PFSK-1 (cell line): ENCODE data around the gene PNMA6E.

ENCODE experiments used
- FOXP2 ChIP-seq: optimal IDR thresholded peaks from 2 replicates; pipeline ENCODE3; 2011; ENCODE audit warnings: borderline replicate concordance, control low read depth, inconsistent platforms; ENCODE audit not compliant: insufficient read depth; ENCODE audit errors: extremely low read length, extremely low read depth
- POLR2AphosphoS5 ChIP-seq: IDR thresholded peaks from 2 replicates; pipeline ENCODE4 v1.6.1; 2012; ENCODE audit warnings: low read depth, mild to moderate bottlenecking, control low read depth, low read length, moderate library complexity
- REST ChIP-seq, 2 experiments: IDR thresholded peaks; 2 replicates each; pipeline versions ENCODE4 v1.6.1 to v1.8.0; 2011 to 2012; ENCODE audit warnings: low read depth in 2 of 2, low read length in 2 of 2, control low read depth in 1 of 2, inconsistent platforms in 1 of 2, mild to moderate bottlenecking in 1 of 2, moderate library complexity in 1 of 2; ENCODE audit not compliant: insufficient read depth in 1 of 2
- SIN3A ChIP-seq: IDR thresholded peaks from 2 replicates; pipeline ENCODE4 v1.6.1; 2012; ENCODE audit warnings: mild to moderate bottlenecking, low read length, moderate library complexity, borderline replicate concordance; ENCODE audit not compliant: insufficient read depth
- TAF1 ChIP-seq: IDR thresholded peaks from 2 replicates; pipeline ENCODE4 v1.6.1; 2012; ENCODE audit warnings: low read length, control low read depth, borderline replicate concordance; ENCODE audit not compliant: insufficient read depth

Gene PNMA6E

GRCh38 chrX:153442463-153442862 is 41.3 kb upstream of the PNMA6E start:
- TF ChIP-seq TAF1 (no peak), REST (IDR thresholded peaks at IDR 0.05; ENCODE audit: insufficient read depth in 1 of 2, low read depth in 2 of 2, low read length in 2 of 2) (no peak), SIN3A (no peak), POLR2AphosphoS5 (no peak)

GRCh38 chrX:153441981-153442380 is 40.8 kb upstream of the PNMA6E start:
- TF ChIP-seq POLR2AphosphoS5, result no peak
- no peak for TF ChIP-seq SIN3A

GRCh38 chrX:153441296-153441695 is 40.1 kb upstream of the PNMA6E start:
- TF ChIP-seq SIN3A, result no peak
- no peak for TF ChIP-seq FOXP2
- TF ChIP-seq REST (IDR thresholded peaks at IDR 0.05; ENCODE audit: insufficient read depth in 1 of 2, low read depth in 2 of 2, low read length in 2 of 2), result no peak
- no peak for TF ChIP-seq TAF1

- TF ChIP-seq FOXP2 (no peak), POLR2AphosphoS5 (no peak), SIN3A (no peak), TAF1 (no peak), REST (IDR thresholded peaks at IDR 0.05; ENCODE audit: insufficient read depth in 1 of 2, low read depth in 2 of 2, low read length in 2 of 2) (no peak)
These were observed 39.5 kb upstream of the PNMA6E start for GRCh38 chrX:153440556-153441135.

GRCh38 chrX:153439977-153440376 is 38.8 kb upstream of the PNMA6E start:
- no peak for TF ChIP-seq SIN3A
- TF ChIP-seq REST (IDR thresholded peaks at IDR 0.05; ENCODE audit: insufficient read depth in 1 of 2, low read depth in 2 of 2, low read length in 2 of 2), result no peak
- no peak for TF ChIP-seq FOXP2
- no peak for TF ChIP-seq TAF1
- no peak for TF ChIP-seq POLR2AphosphoS5

GRCh38 chrX:153438532-153438931 is 37.4 kb upstream of the PNMA6E start:
- no peak for TF ChIP-seq FOXP2
- TF ChIP-seq POLR2AphosphoS5, result no peak
- TF ChIP-seq TAF1, result no peak
- TF ChIP-seq REST (IDR thresholded peaks at IDR 0.05; ENCODE audit: insufficient read depth in 1 of 2, low read depth in 2 of 2, low read length in 2 of 2), result no peak
- TF ChIP-seq SIN3A, result no peak
